Esophagus muscularis mucosa (tissue), 3 donors: ENCODE measurements around the gene AHI1.

Experiments used
- POLR2AphosphoS5 ChIP-seq, 2 donors: sonication (generic); formaldehyde crosslinking; IDR thresholded peaks; one replicate each; pipeline ENCODE4 v1.6.1; 2017; ENCODE audit warnings: antibody characterized with exemption in 2 of 2
- TF ChIP-seq, protein P1 (sequence below), 3 experiments: fragments of 200-600 bp in 2 of 3; fragments of 450-650 bp in 1 of 3; sonication (generic) in 2 of 3; IDR thresholded peaks; one replicate each; pipeline ENCODE4 v1.5.1; 2017 to 2019; ENCODE audit warnings: antibody characterized with exemption in 3 of 3, mild to moderate bottlenecking in 2 of 3, moderate library complexity in 1 of 3

DNA sequence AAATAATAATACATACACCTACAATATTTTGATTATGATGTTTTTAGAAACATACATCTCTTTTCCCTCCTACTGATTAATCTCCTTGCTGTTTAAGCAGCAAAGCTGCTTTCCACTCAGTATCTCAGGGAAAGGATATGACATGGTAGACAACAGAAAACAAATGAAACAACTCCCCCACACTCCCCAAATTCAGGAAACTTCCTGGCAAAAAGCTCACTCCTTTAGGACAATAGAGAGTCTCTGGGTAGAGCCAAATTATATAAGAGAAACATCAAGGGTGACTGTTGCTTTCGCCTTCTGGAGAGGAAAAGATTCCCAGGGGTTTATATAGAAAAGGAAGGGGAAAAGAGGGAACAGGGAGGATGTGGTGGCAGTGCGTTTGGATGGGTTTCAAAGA, 48.7 kb upstream of the AHI1 start:
- no peak for TF ChIP-seq POLR2AphosphoS5 (IDR thresholded peaks at IDR 0.05)
- TF ChIP-seq, protein P1, sequence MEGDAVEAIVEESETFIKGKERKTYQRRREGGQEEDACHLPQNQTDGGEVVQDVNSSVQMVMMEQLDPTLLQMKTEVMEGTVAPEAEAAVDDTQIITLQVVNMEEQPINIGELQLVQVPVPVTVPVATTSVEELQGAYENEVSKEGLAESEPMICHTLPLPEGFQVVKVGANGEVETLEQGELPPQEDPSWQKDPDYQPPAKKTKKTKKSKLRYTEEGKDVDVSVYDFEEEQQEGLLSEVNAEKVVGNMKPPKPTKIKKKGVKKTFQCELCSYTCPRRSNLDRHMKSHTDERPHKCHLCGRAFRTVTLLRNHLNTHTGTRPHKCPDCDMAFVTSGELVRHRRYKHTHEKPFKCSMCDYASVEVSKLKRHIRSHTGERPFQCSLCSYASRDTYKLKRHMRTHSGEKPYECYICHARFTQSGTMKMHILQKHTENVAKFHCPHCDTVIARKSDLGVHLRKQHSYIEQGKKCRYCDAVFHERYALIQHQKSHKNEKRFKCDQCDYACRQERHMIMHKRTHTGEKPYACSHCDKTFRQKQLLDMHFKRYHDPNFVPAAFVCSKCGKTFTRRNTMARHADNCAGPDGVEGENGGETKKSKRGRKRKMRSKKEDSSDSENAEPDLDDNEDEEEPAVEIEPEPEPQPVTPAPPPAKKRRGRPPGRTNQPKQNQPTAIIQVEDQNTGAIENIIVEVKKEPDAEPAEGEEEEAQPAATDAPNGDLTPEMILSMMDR (IDR thresholded peaks at IDR 0.05) = no peak
